ENCODE results near the gene HS3ST4.

Gene HS3ST4

GRCh38 chr16:25950586-25951281, 259.0 kb downstream of the HS3ST4 start:
- Histone ChIP-seq H3K4me3 (ENCODE audit: low read depth in 1 of 2, low read length in 2 of 2) (no peak overlapping the region), H2AFZ (ENCODE audit: low read depth, low read length) (no peak overlapping the region), H3K27me3 (ENCODE audit: insufficient read depth, low read length, poor library complexity) (no peaks in the 10 kb centered on the region), H4K20me1 (ENCODE audit: insufficient read depth, low read length) (no peaks in the 10 kb centered on the region), H3K36me3 (ENCODE audit: insufficient read depth, low read length) (no peaks in the 10 kb centered on the region), H3K4me2 (ENCODE audit: insufficient read depth, low read length) (no peak overlapping the region), H3K27ac (ENCODE audit: low read length) (no peak overlapping the region), H3K4me1 (ENCODE audit: insufficient read depth, low read length) (no peaks in the 10 kb centered on the region), H3K9ac (ENCODE audit: low read depth, low read length) (no peak overlapping the region), H3K9me3 (ENCODE audit: insufficient read depth, low read length, severe bottlenecking) (no peaks in the 10 kb centered on the region), H3K79me2 (ENCODE audit: insufficient read depth, low read length) (no peaks in the 10 kb centered on the region)
- DNase-seq, result no peak
- TF ChIP-seq EZH2 (IDR thresholded peaks at IDR 0.05; ENCODE audit: borderline replicate concordance, low read depth, low read length, severe bottlenecking) (no peak), CTCF (IDR thresholded peaks at IDR 0.05; ENCODE audit: borderline replicate concordance, extremely low read depth, low read length, poor library complexity, severe bottlenecking) (no peak)
- ATAC-seq (ENCODE audit: insufficient read depth, low read depth), result no peak

- Histone ChIP-seq H3K27me3 (ENCODE audit: insufficient read depth, low read length, poor library complexity) (no peaks in the 10 kb centered on the region), H3K27ac (ENCODE audit: low read length) (no peak overlapping the region)
Observed at GRCh38 chr16:25951999-25952398, 260.2 kb downstream of the HS3ST4 start.

GRCh38 chr16:25952983-25953382, 261.2 kb downstream of the HS3ST4 start:
- Histone ChIP-seq H3K4me3 (ENCODE audit: low read depth in 1 of 2, low read length in 2 of 2) (no peak overlapping the region), H3K4me2 (ENCODE audit: insufficient read depth, low read length) (no peak overlapping the region), H2AFZ (ENCODE audit: low read depth, low read length) (no peak overlapping the region), H3K27me3 (ENCODE audit: insufficient read depth, low read length, poor library complexity) (no peaks in the 10 kb centered on the region), H3K79me2 (ENCODE audit: insufficient read depth, low read length) (no peaks in the 10 kb centered on the region), H3K4me1 (ENCODE audit: insufficient read depth, low read length) (no peaks in the 10 kb centered on the region), H3K36me3 (ENCODE audit: insufficient read depth, low read length) (no peaks in the 10 kb centered on the region), H3K9me3 (ENCODE audit: insufficient read depth, low read length, severe bottlenecking) (no peaks in the 10 kb centered on the region), H4K20me1 (ENCODE audit: insufficient read depth, low read length) (no peaks in the 10 kb centered on the region), H3K9ac (ENCODE audit: low read depth, low read length) (no peak overlapping the region), H3K27ac (ENCODE audit: low read length) (no peak overlapping the region)
- no peak for ATAC-seq (ENCODE audit: insufficient read depth, low read depth)
- TF ChIP-seq CTCF (IDR thresholded peaks at IDR 0.05; ENCODE audit: borderline replicate concordance, extremely low read depth, low read length, poor library complexity, severe bottlenecking), result no peak
- TF ChIP-seq EZH2 (IDR thresholded peaks at IDR 0.05; ENCODE audit: borderline replicate concordance, low read depth, low read length, severe bottlenecking), result no peak
- DNase-seq, result no peak

More at GRCh38 chr16:25951999-25952398, 260.2 kb downstream of the HS3ST4 start:
- Histone ChIP-seq H4K20me1 (ENCODE audit: insufficient read depth, low read length) (no peaks in the 10 kb centered on the region), H3K9me3 (ENCODE audit: insufficient read depth, low read length, severe bottlenecking) (no peaks in the 10 kb centered on the region), H3K9ac (ENCODE audit: low read depth, low read length) (no peak overlapping the region), H3K4me2 (ENCODE audit: insufficient read depth, low read length) (no peak overlapping the region), H3K4me1 (ENCODE audit: insufficient read depth, low read length) (no peaks in the 10 kb centered on the region), H3K36me3 (ENCODE audit: insufficient read depth, low read length) (no peaks in the 10 kb centered on the region), H3K79me2 (ENCODE audit: insufficient read depth, low read length) (no peaks in the 10 kb centered on the region), H3K4me3 (ENCODE audit: low read depth in 1 of 2, low read length in 2 of 2) (no peak overlapping the region), H2AFZ (ENCODE audit: low read depth, low read length) (no peak overlapping the region)
- DNase-seq, result no peak
- no peak for ATAC-seq (ENCODE audit: insufficient read depth, low read depth)
- TF ChIP-seq EZH2 (IDR thresholded peaks at IDR 0.05; ENCODE audit: borderline replicate concordance, low read depth, low read length, severe bottlenecking) (no peak), CTCF (IDR thresholded peaks at IDR 0.05; ENCODE audit: borderline replicate concordance, extremely low read depth, low read length, poor library complexity, severe bottlenecking) (no peak)
